NCI-H2196 (cell line): ENCODE data around the gene FBXL16.

Experiments used
- DNase-seq: peaks from one replicate; lab custom pipeline; 2025; ENCODE audit not compliant: unreplicated experiment; lab: John Stamatoyannopoulos, UW

The FBXL16 gene

DNA sequence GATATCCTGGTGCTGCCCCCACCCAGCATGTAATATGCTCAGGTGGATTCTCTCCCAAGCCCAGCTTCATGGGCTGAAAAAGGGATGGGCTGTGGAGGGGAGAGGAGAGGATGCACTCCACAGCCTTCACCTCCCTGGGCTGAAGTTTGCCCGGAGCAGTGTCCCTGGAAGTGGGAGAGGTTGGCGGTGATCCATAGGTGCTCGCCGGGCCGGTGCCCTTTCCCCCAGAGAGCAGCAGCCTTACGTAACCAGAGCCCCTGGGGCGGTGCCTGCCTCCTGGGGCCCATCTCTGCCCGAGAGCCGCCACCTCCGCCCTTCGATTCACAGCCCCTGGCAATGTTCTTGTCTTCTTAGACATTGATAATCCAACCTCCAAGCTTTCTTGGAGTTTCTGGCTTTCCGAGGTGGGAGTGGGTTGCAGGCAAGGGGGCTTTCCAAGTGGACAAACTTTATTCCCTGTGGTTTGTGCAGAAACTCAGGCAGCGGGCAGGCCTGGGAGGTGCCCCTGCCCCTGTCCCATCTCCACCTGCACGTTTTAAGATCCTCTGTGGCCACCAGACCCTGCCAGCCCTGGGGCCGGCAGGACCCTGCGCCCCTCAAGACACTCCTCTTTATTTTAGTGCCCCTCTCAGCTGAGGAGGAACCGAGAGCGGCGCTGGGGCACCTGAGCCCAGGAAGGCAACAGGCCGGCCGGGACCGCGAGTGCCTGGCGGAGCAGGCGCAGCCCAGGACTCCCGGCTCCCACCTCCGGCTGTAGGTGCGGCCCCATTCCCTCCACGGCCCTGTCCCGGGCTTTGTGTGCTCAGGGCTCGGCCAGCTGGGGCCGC is 59.5 kb downstream of the FBXL16 start:
- DNase-seq: no peak

DNA sequence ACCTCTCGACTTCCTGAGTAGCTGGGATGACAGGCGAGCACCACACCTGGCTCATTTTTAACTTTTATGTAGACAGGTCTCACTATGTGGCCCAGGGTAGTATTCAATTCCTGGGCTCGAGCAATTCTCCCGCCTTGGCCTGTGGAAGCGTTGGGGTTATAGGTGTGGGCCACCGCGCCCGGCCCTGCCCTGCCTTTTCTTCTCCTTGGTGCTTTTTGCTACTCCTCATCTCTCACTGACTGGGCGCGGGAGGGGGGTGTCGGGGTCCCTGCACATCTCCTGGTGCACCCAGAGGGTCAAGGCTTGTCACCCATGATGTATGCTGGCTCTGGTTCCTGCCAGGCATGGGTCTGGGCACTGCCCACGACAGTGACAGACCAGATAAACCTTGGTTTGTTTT is 61.0 kb downstream of the FBXL16 start:
- no peak for DNase-seq

DNA sequence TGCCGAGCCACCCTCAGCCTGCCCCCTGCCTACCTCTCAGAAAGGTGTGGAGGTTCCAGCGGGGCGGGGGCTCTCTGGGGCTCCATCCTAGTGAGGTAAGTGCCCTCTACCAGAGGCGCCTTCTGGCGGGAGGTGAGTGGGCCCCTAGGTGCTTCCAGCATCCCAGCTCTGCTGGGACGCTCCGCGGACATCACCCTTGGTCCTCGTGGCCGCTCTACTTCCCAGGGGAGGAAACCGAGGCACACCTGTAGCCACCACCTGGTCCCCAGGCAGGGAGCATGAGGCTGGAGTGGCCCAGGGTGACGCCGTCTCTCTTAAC is 62.6 kb downstream of the FBXL16 start:
- no peak for DNase-seq
